Measurements from ENCODE around the gene LDLRAD4. TPM values are rescaled to one million over a fixed set of nuclear protein-coding genes. Genes with fewer than 3 reads are reported as not detected.

The LDLRAD4 gene
- total RNA-seq, 1 experiment from 2014 or later = 1.7 TPM

GRCh38 chr18:13218997-13219396 is 437 bp downstream of the LDLRAD4 start:
- CTCF ChIA-PET = no interaction called here
- no peaks in the 10 kb centered on the region for H3K36me3 ChIP-seq (ENCODE audit: low read depth)
- POLR2A ChIA-PET (ENCODE audit: unreplicated experiment) = interaction anchor here (0.6 kb wide), 1 partner anchor 91 kb away, joined by 3 read pairs; no protein-coding TSS in a partner anchor
- no peak for TF ChIP-seq CTCF (conservative IDR thresholded peaks at IDR 0.05)
- TF ChIP-seq EZH2 (IDR thresholded peaks at IDR 0.05; ENCODE audit: low read depth) = no peak
- H3K4me1 ChIP-seq (replicated peaks; ENCODE audit: insufficient read depth) = no peaks in the 10 kb centered on the region
- no peaks in the 10 kb centered on the region; the same call in 1 of the 2 replicates for H4K20me1 ChIP-seq (ENCODE audit: insufficient read depth)
- H3K79me2 ChIP-seq (ENCODE audit: low read depth) = no peaks in the 10 kb centered on the region
- no peak for DNase-seq
- no peak overlapping the region for H3K4me2 ChIP-seq
- no peaks in the 10 kb centered on the region for H3K9me3 ChIP-seq (ENCODE audit: insufficient read depth, low read depth)
- no peaks in the 10 kb centered on the region for H3F3A ChIP-seq (ENCODE audit: insufficient read depth, low read depth)
- H3K27me3 ChIP-seq (ENCODE audit: insufficient read depth, low read depth) = peaks cover 65% of the 10 kb centered on the region
- intact Hi-C loops (cut with micrococcal nuclease; ENCODE audit: unreplicated experiment) = no loop called here
- H3K27ac ChIP-seq = no peak overlapping the region
- no peak overlapping the region for H2AFZ ChIP-seq
- H3K4me3 ChIP-seq = no peak overlapping the region
- H3K9me2 ChIP-seq (ENCODE audit: insufficient read depth) = no peaks in the 10 kb centered on the region
- no TSS peak for BruUV-seq (replicated peaks)

- ChIA-PET CTCF (no interaction called here), POLR2A (ENCODE audit: unreplicated experiment) (interaction anchor here (0.6 kb wide), 1 partner anchor 92 kb away, joined by 3 read pairs; no protein-coding TSS in a partner anchor)
- intact Hi-C loops (cut with micrococcal nuclease; ENCODE audit: unreplicated experiment) = no loop called here
- H3F3A ChIP-seq (ENCODE audit: insufficient read depth, low read depth) = no peaks in the 10 kb centered on the region
- no peaks in the 10 kb centered on the region for H3K4me1 ChIP-seq (replicated peaks; ENCODE audit: insufficient read depth)
- no peak overlapping the region for H3K4me3 ChIP-seq
- H3K79me2 ChIP-seq (ENCODE audit: low read depth) = no peaks in the 10 kb centered on the region
- no peaks in the 10 kb centered on the region for H3K36me3 ChIP-seq (ENCODE audit: low read depth)
- H3K27me3 ChIP-seq (ENCODE audit: insufficient read depth, low read depth) = peaks cover 61% of the 10 kb centered on the region
- H3K4me2 ChIP-seq = no peak overlapping the region
- BruUV-seq (replicated peaks) = no TSS peak
- no peak for DNase-seq
- no peaks in the 10 kb centered on the region for H3K9me2 ChIP-seq (ENCODE audit: insufficient read depth)
- no peaks in the 10 kb centered on the region for H3K9me3 ChIP-seq (ENCODE audit: insufficient read depth, low read depth)
- TF ChIP-seq CTCF (conservative IDR thresholded peaks at IDR 0.05) (no peak), EZH2 (IDR thresholded peaks at IDR 0.05; ENCODE audit: low read depth) (no peak)
- no peaks in the 10 kb centered on the region; the same call in 1 of the 2 replicates for H4K20me1 ChIP-seq (ENCODE audit: insufficient read depth)
- no peak overlapping the region for H3K27ac ChIP-seq
- H2AFZ ChIP-seq = no peak overlapping the region
Observed at GRCh38 chr18:13219593-13220159, 1.1 kb downstream of the LDLRAD4 start.

- Histone ChIP-seq H2AFZ (no peak overlapping the region), H4K20me1 (ENCODE audit: insufficient read depth) (no peaks in the 10 kb centered on the region; the same call in 1 of the 2 replicates), H3K4me1 (replicated peaks; ENCODE audit: insufficient read depth) (no peaks in the 10 kb centered on the region), H3K79me2 (ENCODE audit: low read depth) (no peaks in the 10 kb centered on the region), H3K4me2 (no peak overlapping the region), H3K4me3 (no peak overlapping the region), H3F3A (ENCODE audit: insufficient read depth, low read depth) (no peaks in the 10 kb centered on the region), H3K36me3 (ENCODE audit: low read depth) (no peaks in the 10 kb centered on the region), H3K9me3 (ENCODE audit: insufficient read depth, low read depth) (no peaks in the 10 kb centered on the region), H3K27ac (no peak overlapping the region), H3K27me3 (ENCODE audit: insufficient read depth, low read depth) (peaks cover 64% of the 10 kb centered on the region), H3K9me2 (ENCODE audit: insufficient read depth) (no peaks in the 10 kb centered on the region)
- DNase-seq = no peak
- no TSS peak for BruUV-seq (replicated peaks)
- no peak for TF ChIP-seq CTCF (conservative IDR thresholded peaks at IDR 0.05)
- TF ChIP-seq EZH2 (IDR thresholded peaks at IDR 0.05; ENCODE audit: low read depth) = no peak
- ChIA-PET POLR2A (ENCODE audit: unreplicated experiment) (no interaction called here), CTCF (no interaction called here)
- intact Hi-C loops (cut with micrococcal nuclease; ENCODE audit: unreplicated experiment) = no loop called here
Observed at GRCh38 chr18:13220361-13220991, 1.9 kb downstream of the LDLRAD4 start.

All from PC-9 (cell line).